Activated CD4-positive, alpha-beta T cell treated with anti-CD3 and anti-CD28 coated beads, Interleukin-2, amount 10 ng/mL, durations not matched to agents 7 days and 5 days (primary cell): Measurements from ENCODE around the gene AFAP1L2. TPM values are rescaled to one million over a fixed set of nuclear protein-coding genes. Genes with fewer than 3 reads are reported as not detected.
"Not testable (repeated sequence)": the region's sequence is repeated elsewhere in the genome, so short reads cannot be mapped to it uniquely, and the experiment has no call there.

Experiments used
- CTCF ChIA-PET: fragments of 350-600 bp; sonication (Branson Sonifier 250); formaldehyde crosslinking; loops from one replicate; lab custom pipeline; 2021; ENCODE audit warnings: antibody characterized with exemption; lab: Charles Lee
- POLR2A ChIA-PET: fragments of 350-600 bp; sonication (Branson Sonifier 250); formaldehyde crosslinking; loops from one replicate; lab custom pipeline; 2021; ENCODE audit warnings: antibody characterized with exemption; lab: Charles Lee
- DNase-seq: peaks from one replicate; pipeline ENCODE4 v3.0.0-alpha.2; 2020
- H3K27ac Mint-ChIP-seq: one replicate; pipeline ENCODE4 v1.8.0; 2021; ENCODE audit warnings: mild to moderate bottlenecking, moderate library complexity, mixed read lengths
- H3K27me3 Mint-ChIP-seq: one replicate; pipeline ENCODE4 v1.8.0; 2021; ENCODE audit warnings: mixed read lengths
- H3K36me3 Mint-ChIP-seq: one replicate; pipeline ENCODE4 v1.8.0; 2021; ENCODE audit warnings: low read depth, mixed read lengths
- H3K4me1 Mint-ChIP-seq: one replicate; pipeline ENCODE4 v1.8.0; 2021; ENCODE audit warnings: mixed read lengths
- H3K4me3 Mint-ChIP-seq: one replicate; pipeline ENCODE4 v1.8.0; 2021; ENCODE audit warnings: mild to moderate bottlenecking, moderate library complexity, mixed read lengths
- H3K9me3 Mint-ChIP-seq: one replicate; pipeline ENCODE4 v1.8.0; 2021; ENCODE audit warnings: mixed read lengths
- total RNA-seq, 2 experiments: library from RNA; stranded (reverse); gene quantifications; one replicate each; pipeline ENCODE4 v1.2.3, GENCODE V29; 2021

The AFAP1L2 gene
- total RNA-seq, 2 experiments from 2014 or later: 1.1 to 1.8 TPM

GRCh38 chr10:114334301-114334700 is 70.0 kb downstream of the AFAP1L2 start:
- H3K9me3 Mint-ChIP-seq: no peaks in the 10 kb centered on the region
- H3K36me3 Mint-ChIP-seq: no peaks in the 10 kb centered on the region
- no peak overlapping the region for H3K27ac Mint-ChIP-seq
- H3K4me3 Mint-ChIP-seq: no peak overlapping the region
- CTCF ChIA-PET: interaction anchor here (1.5 kb wide), 1 partner anchor 10 kb away, joined by 3 read pairs; no protein-coding TSS in a partner anchor
- H3K4me1 Mint-ChIP-seq: peaks cover 6% of the 10 kb centered on the region
- POLR2A ChIA-PET: no interaction called here
- peaks cover 3% of the 10 kb centered on the region for H3K27me3 Mint-ChIP-seq
- no peak for DNase-seq

GRCh38 chr10:114333441-114333840 is 70.9 kb downstream of the AFAP1L2 start:
- H3K27ac Mint-ChIP-seq, H3K4me1 Mint-ChIP-seq, H3K27me3 Mint-ChIP-seq, DNase-seq, H3K36me3 Mint-ChIP-seq, CTCF ChIA-PET, POLR2A ChIA-PET, H3K4me3 Mint-ChIP-seq, H3K9me3 Mint-ChIP-seq: not testable (repeated sequence)

GRCh38 chr10:114332301-114333192 is 71.8 kb downstream of the AFAP1L2 start:
- no peak for DNase-seq
- Mint-ChIP-seq H3K4me3 (no peak overlapping the region), H3K36me3 (no peaks in the 10 kb centered on the region), H3K4me1 (peaks cover 6% of the 10 kb centered on the region), H3K27ac (no peak overlapping the region), H3K27me3 (peaks cover 3% of the 10 kb centered on the region), H3K9me3 (no peaks in the 10 kb centered on the region)
- POLR2A ChIA-PET: no interaction called here
- CTCF ChIA-PET: interaction anchor here (0.6 kb wide), 1 partner anchor 553 kb away, joined by 3 read pairs; no protein-coding TSS in a partner anchor

- Mint-ChIP-seq H3K4me1 (peaks cover 6% of the 10 kb centered on the region), H3K36me3 (no peaks in the 10 kb centered on the region), H3K27me3 (peaks cover 3% of the 10 kb centered on the region), H3K9me3 (no peaks in the 10 kb centered on the region), H3K27ac (no peak overlapping the region), H3K4me3 (no peak overlapping the region)
- ChIA-PET POLR2A (no interaction called here), CTCF (interaction anchor here (0.6 kb wide), 1 partner anchor 95 kb away, joined by 3 read pairs; no protein-coding TSS in a partner anchor)
- DNase-seq: no peak
Measured at GRCh38 chr10:114329634-114330365, 74.5 kb downstream of the AFAP1L2 start.

GRCh38 chr10:114328874-114329273 is 75.4 kb downstream of the AFAP1L2 start:
- Mint-ChIP-seq H3K36me3 (no peaks in the 10 kb centered on the region), H3K4me1 (no peaks in the 10 kb centered on the region)
- CTCF ChIA-PET: interaction anchor here (1.0 kb wide), 1 partner anchor 60 kb away, joined by 3 read pairs; no protein-coding TSS in a partner anchor

GRCh38 chr10:114328441-114328812 is 75.9 kb downstream of the AFAP1L2 start:
- no peak overlapping the region for H3K27ac Mint-ChIP-seq

More at GRCh38 chr10:114328874-114329273, 75.4 kb downstream of the AFAP1L2 start:
- POLR2A ChIA-PET: no interaction called here
- no peak overlapping the region for H3K27ac Mint-ChIP-seq
- H3K27me3 Mint-ChIP-seq: no peaks in the 10 kb centered on the region
- H3K4me3 Mint-ChIP-seq: no peak overlapping the region
- DNase-seq: no peak
- H3K9me3 Mint-ChIP-seq: no peaks in the 10 kb centered on the region

GRCh38 chr10:114327537-114328440 is 76.5 kb downstream of the AFAP1L2 start:
- CTCF ChIA-PET: interaction anchor here (1.0 kb wide), 1 partner anchor 61 kb away, joined by 3 read pairs; no protein-coding TSS in a partner anchor
- no peak for DNase-seq
- no peak overlapping the region for H3K27ac Mint-ChIP-seq
- no peaks in the 10 kb centered on the region for H3K4me1 Mint-ChIP-seq
- H3K4me3 Mint-ChIP-seq: no peak overlapping the region
- H3K9me3 Mint-ChIP-seq: no peaks in the 10 kb centered on the region
- POLR2A ChIA-PET: no interaction called here
- H3K36me3 Mint-ChIP-seq: no peaks in the 10 kb centered on the region
- no peaks in the 10 kb centered on the region for H3K27me3 Mint-ChIP-seq

More at GRCh38 chr10:114328441-114328812, 75.9 kb downstream of the AFAP1L2 start:
- H3K9me3 Mint-ChIP-seq: no peaks in the 10 kb centered on the region
- no peaks in the 10 kb centered on the region for H3K4me1 Mint-ChIP-seq
- POLR2A ChIA-PET: no interaction called here
- CTCF ChIA-PET: interaction anchor here (1.0 kb wide), 1 partner anchor 61 kb away, joined by 3 read pairs; no protein-coding TSS in a partner anchor
- H3K36me3 Mint-ChIP-seq: no peaks in the 10 kb centered on the region
- DNase-seq: no peak
- H3K4me3 Mint-ChIP-seq: no peak overlapping the region
- H3K27me3 Mint-ChIP-seq: no peaks in the 10 kb centered on the region

- ChIA-PET POLR2A (no interaction called here), CTCF (no interaction called here)
- no peaks in the 10 kb centered on the region for H3K27me3 Mint-ChIP-seq
- no peaks in the 10 kb centered on the region for H3K9me3 Mint-ChIP-seq
- H3K4me3 Mint-ChIP-seq: no peak overlapping the region
- no peak for DNase-seq
- peak overlapping the region; percentile 73 for H3K27ac Mint-ChIP-seq
- no peaks in the 10 kb centered on the region for H3K4me1 Mint-ChIP-seq
- H3K36me3 Mint-ChIP-seq: no peaks in the 10 kb centered on the region
Measured at GRCh38 chr10:114326795-114327194, 77.5 kb downstream of the AFAP1L2 start.

- Mint-ChIP-seq H3K9me3 (no peaks in the 10 kb centered on the region), H3K27me3 (no peaks in the 10 kb centered on the region), H3K27ac (no peak overlapping the region), H3K4me1 (no peaks in the 10 kb centered on the region), H3K4me3 (no peak overlapping the region), H3K36me3 (no peaks in the 10 kb centered on the region)
- POLR2A ChIA-PET: no interaction called here
- DNase-seq: no peak
- CTCF ChIA-PET: no interaction called here
Measured at GRCh38 chr10:114323023-114323422, 81.3 kb downstream of the AFAP1L2 start.

GRCh38 chr10:114322344-114322743 is 82.0 kb downstream of the AFAP1L2 start:
- no peaks in the 10 kb centered on the region for H3K27me3 Mint-ChIP-seq
- no peak overlapping the region for H3K4me3 Mint-ChIP-seq
- ChIA-PET CTCF (no interaction called here), POLR2A (no interaction called here)
- no peak for DNase-seq
- no peak overlapping the region for H3K27ac Mint-ChIP-seq
- H3K36me3 Mint-ChIP-seq: no peaks in the 10 kb centered on the region
- H3K4me1 Mint-ChIP-seq: no peaks in the 10 kb centered on the region
- no peaks in the 10 kb centered on the region for H3K9me3 Mint-ChIP-seq

GRCh38 chr10:114320249-114321116 is 83.8 kb downstream of the AFAP1L2 start:
- no peaks in the 10 kb centered on the region for H3K27me3 Mint-ChIP-seq
- H3K4me3 Mint-ChIP-seq: no peak overlapping the region
- H3K9me3 Mint-ChIP-seq: no peaks in the 10 kb centered on the region
- POLR2A ChIA-PET: no interaction called here
- H3K36me3 Mint-ChIP-seq: no peaks in the 10 kb centered on the region
- H3K27ac Mint-ChIP-seq: no peak overlapping the region
- CTCF ChIA-PET: no interaction called here
- DNase-seq: no peak
- H3K4me1 Mint-ChIP-seq: no peaks in the 10 kb centered on the region
